ENCODE data around the gene CUL3. TPM values are rescaled to one million over a fixed set of nuclear protein-coding genes. Genes with fewer than 3 reads are reported as not detected.
A peak's percentile ranks its signal among the peaks of the same experiment; 100 is the strongest.
"Not testable (repeated sequence)": the region's sequence is repeated elsewhere in the genome, so short reads cannot be mapped to it uniquely, and the experiment has no call there.

Gene CUL3
- total RNA-seq, 1 experiment from 2014 or later, result 95.7 TPM

- H3K36me3 ChIP-seq (ENCODE audit: control insufficient read depth in 1 of 2, insufficient read depth in 2 of 2, low read length in 2 of 2), result peaks cover 0 to 4% of the 10 kb centered on the region in 2 experiments; a peak in 1 of 4 replicates
- ChIA-PET RAD21 (ENCODE audit: low non-redundant PET in 1 of 2, low total read pairs in 2 of 2, uncharacterized antibody in 2 of 2, unreplicated experiment in 2 of 2) (no interaction called here), CTCF (no interaction called here), POLR2A (no interaction called here)
- H3K27me3 ChIP-seq (ENCODE audit: insufficient read depth, low read length), result no peaks in the 10 kb centered on the region
- H2AFZ ChIP-seq (ENCODE audit: low read depth, low read length, poor library complexity, severe bottlenecking), result no peak overlapping the region
- peak overlapping the region; percentile 79 to 92 for H3K4me3 ChIP-seq (replicated peaks in 1 of 2; ENCODE audit: low read depth in 1 of 2, low read length in 2 of 2)
- no peak for TF ChIP-seq ATF3 (IDR thresholded peaks at IDR 0.05)
- peak; percentile 25; the same call in 1 of the 2 replicates for TF ChIP-seq SIN3A (IDR thresholded peaks at IDR 0.05; ENCODE audit: low read depth)
- no peak for DNase-seq (ENCODE audit: low read depth, low spot score)
- no peak for ATAC-seq
- no peaks in the 10 kb centered on the region for H3K9me2 ChIP-seq (ENCODE audit: insufficient read depth)
- peak overlapping the region; percentile 92 for H3K27ac ChIP-seq (ENCODE audit: low read depth, low read length)
- H3K9me3 ChIP-seq (ENCODE audit: control insufficient read depth in 1 of 2, insufficient read depth in 1 of 2, low read depth in 1 of 2, low read length in 2 of 2), result no peaks in the 10 kb centered on the region
- intact Hi-C loops (cut with micrococcal nuclease), result loop anchor here (5.0 kb wide), 1 partner anchor 97 kb away; no protein-coding TSS in a partner anchor
- peaks cover 11 to 27% of the 10 kb centered on the region in 2 experiments; a peak in 3 of 4 replicates for H3K4me1 ChIP-seq (ENCODE audit: control insufficient read depth in 1 of 2, insufficient read depth in 2 of 2, low read length in 2 of 2)
- peaks cover 28% of the 10 kb centered on the region; the same call in 1 of the 2 replicates for H4K20me1 ChIP-seq (ENCODE audit: insufficient read depth)
- peak overlapping the region; percentile 75 for H3K9ac ChIP-seq (ENCODE audit: low read length)
- no TSS peak for BruUV-seq (replicated peaks)
- peak overlapping the region; percentile 94 for H3K4me2 ChIP-seq (ENCODE audit: low read length)
- peaks cover 55% of the 10 kb centered on the region for H3K79me2 ChIP-seq (ENCODE audit: insufficient read depth, low read length)
These were observed 915 bp downstream of the CUL3 start for GRCh38 chr2:224584111-224584784.

GRCh38 chr2:224583033-224583432, 2.1 kb downstream of the CUL3 start:
- H3K27me3 ChIP-seq (ENCODE audit: insufficient read depth, low read length); CTCF ChIA-PET; H3K27ac ChIP-seq (ENCODE audit: low read depth, low read length); RAD21 ChIA-PET (ENCODE audit: low non-redundant PET in 1 of 2, low total read pairs in 2 of 2, uncharacterized antibody in 2 of 2, unreplicated experiment in 2 of 2); H3K36me3 ChIP-seq (ENCODE audit: control insufficient read depth in 1 of 2, insufficient read depth in 2 of 2, low read length in 2 of 2); DNase-seq (ENCODE audit: low read depth, low spot score); ATAC-seq; H3K9me2 ChIP-seq (ENCODE audit: insufficient read depth); H3K9me3 ChIP-seq (ENCODE audit: control insufficient read depth in 1 of 2, insufficient read depth in 1 of 2, low read depth in 1 of 2, low read length in 2 of 2); POLR2A ChIA-PET; H3K9ac ChIP-seq (ENCODE audit: low read length); BruUV-seq (replicated peaks); H2AFZ ChIP-seq (ENCODE audit: low read depth, low read length, poor library complexity, severe bottlenecking): not testable (repeated sequence)
- peak overlapping the region; percentile 79 to 92; a peak in 2 of 4 replicates for H3K4me3 ChIP-seq (replicated peaks in 1 of 2; ENCODE audit: low read depth in 1 of 2, low read length in 2 of 2)
- H3K79me2 ChIP-seq (ENCODE audit: insufficient read depth, low read length), result peaks cover 67% of the 10 kb centered on the region
- intact Hi-C loops (cut with micrococcal nuclease), result loop anchor here (5.0 kb wide), 1 partner anchor 96 kb away; no protein-coding TSS in a partner anchor
- H3K4me1 ChIP-seq (ENCODE audit: control insufficient read depth in 1 of 2, insufficient read depth in 2 of 2, low read length in 2 of 2), result peaks cover 11 to 27% of the 10 kb centered on the region in 2 experiments; a peak in 3 of 4 replicates
- peak overlapping the region; percentile 94 for H3K4me2 ChIP-seq (ENCODE audit: low read length)
- H4K20me1 ChIP-seq (ENCODE audit: insufficient read depth), result peaks cover 32% of the 10 kb centered on the region; the same call in 1 of the 2 replicates
